ENCODE results near the gene ACP3. TPM values are rescaled to one million over a fixed set of nuclear protein-coding genes. Genes with fewer than 3 reads are reported as not detected.
"Not testable (repeated sequence)": the region's sequence is repeated elsewhere in the genome, so short reads cannot be mapped to it uniquely, and the experiment has no call there.

Gene ACP3
- total RNA-seq, 2 experiments from 2014 or later: not detected

DNA sequence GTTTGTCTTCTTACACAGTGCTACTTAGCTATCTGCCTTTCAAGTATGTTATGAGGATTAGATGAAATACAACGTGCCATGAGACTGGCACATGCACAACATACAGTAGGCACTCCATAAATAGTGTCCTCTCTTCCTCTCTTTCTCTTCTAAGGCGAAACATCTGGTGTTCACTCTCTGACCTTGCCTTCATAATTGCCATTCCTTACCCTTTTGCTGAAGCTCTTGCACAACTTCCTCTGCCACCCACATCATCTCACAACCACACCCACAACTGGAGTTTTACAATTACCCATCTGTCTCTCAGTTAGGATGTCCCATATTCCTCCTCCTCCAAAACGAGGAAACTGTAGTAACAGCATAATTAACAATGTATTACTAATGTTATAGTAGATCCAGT is 26.4 kb upstream of the ACP3 start:
- no peaks in the 10 kb centered on the region for H3K4me1 Mint-ChIP-seq (ENCODE audit: low read depth)
- CTCF ChIA-PET: no interaction called here
- H3K9me3 Mint-ChIP-seq: peaks cover 8% of the 10 kb centered on the region
- no peaks in the 10 kb centered on the region for H3K36me3 Mint-ChIP-seq (ENCODE audit: low read depth)
- DNase-seq: no peak
- no peak overlapping the region for H3K27ac Mint-ChIP-seq
- intact Hi-C loops (cut with micrococcal nuclease): no loop called here
- peaks cover 18% of the 10 kb centered on the region for H3K27me3 Mint-ChIP-seq (ENCODE audit: low read depth)
- no peak overlapping the region for H3K4me3 Mint-ChIP-seq

DNA sequence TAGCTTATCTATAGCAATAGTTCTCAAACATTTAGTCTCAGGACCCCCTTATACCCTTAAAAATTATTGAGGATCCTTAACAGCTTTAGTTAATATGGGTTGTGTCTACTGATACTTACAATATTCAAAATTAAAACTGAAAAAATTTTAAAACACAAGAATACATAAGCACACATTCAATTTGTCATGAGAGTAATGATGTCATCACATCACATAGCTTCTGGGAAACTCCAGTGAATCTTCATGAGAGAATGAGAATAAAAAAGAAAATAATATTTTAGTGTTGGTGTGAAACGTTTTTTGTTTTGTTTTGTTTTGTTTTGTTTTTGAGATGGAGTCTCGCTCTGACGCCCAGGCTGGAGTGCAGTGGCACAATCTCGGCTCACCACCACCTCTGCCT is 25.2 kb upstream of the ACP3 start:
- no peaks in the 10 kb centered on the region for H3K4me1 Mint-ChIP-seq (ENCODE audit: low read depth)
- no peak for DNase-seq
- H3K27ac Mint-ChIP-seq: no peak overlapping the region
- H3K4me3 Mint-ChIP-seq: no peak overlapping the region
- intact Hi-C loops (cut with micrococcal nuclease): no loop called here
- CTCF ChIA-PET: interaction anchor here (0.7 kb wide), 1 partner anchor 29 kb away, joined by 3 read pairs; no protein-coding TSS in a partner anchor
- H3K27me3 Mint-ChIP-seq (ENCODE audit: low read depth): peaks cover 18% of the 10 kb centered on the region
- no peaks in the 10 kb centered on the region for H3K36me3 Mint-ChIP-seq (ENCODE audit: low read depth)
- peaks cover 13% of the 10 kb centered on the region for H3K9me3 Mint-ChIP-seq

DNA sequence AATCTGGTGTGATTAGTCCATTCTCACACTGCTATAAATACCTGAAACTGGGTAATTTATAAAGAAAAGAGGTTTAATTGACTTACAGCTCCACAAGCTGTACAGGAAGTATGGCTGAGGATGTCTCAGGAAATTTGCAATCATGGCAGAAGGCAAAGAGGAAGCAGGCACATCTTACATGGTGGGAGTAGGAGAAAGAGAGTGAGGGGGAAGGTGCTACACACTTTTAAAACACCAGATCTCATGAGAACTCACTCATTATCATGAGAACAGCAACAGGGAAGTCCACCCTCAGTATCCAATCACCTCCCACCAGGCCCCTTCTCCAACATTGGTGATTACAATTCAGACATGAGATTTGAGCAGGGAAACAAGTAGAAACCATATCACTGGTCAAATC is 24.0 kb upstream of the ACP3 start:
- CTCF ChIA-PET: no interaction called here
- H3K9me3 Mint-ChIP-seq: peaks cover 5% of the 10 kb centered on the region
- H3K4me3 Mint-ChIP-seq: no peak overlapping the region
- H3K36me3 Mint-ChIP-seq (ENCODE audit: low read depth): no peaks in the 10 kb centered on the region
- peaks cover 9% of the 10 kb centered on the region for H3K27me3 Mint-ChIP-seq (ENCODE audit: low read depth)
- DNase-seq: no peak
- H3K4me1 Mint-ChIP-seq (ENCODE audit: low read depth): no peaks in the 10 kb centered on the region
- intact Hi-C loops (cut with micrococcal nuclease): no loop called here
- no peak overlapping the region for H3K27ac Mint-ChIP-seq

DNA sequence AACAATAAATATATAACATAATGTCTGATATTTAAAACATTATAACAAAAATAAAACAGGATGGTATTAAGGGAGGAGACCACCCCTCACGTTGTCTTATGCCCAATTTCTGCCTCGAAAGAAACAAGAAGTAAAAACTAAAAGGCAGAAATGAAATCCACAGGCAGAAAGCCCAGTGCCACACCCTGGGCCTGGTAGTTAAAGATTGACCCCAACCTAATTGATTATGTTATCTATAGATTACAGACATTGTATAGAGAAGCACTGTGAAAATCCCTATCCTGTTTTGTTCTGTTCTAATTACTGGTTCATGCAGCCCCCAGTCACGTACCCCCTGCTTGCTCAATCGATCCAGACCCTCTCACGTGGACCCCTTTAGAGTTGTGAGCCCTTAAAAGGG is 22.3 kb upstream of the ACP3 start:
- Mint-ChIP-seq H3K4me1 (ENCODE audit: low read depth) (no peaks in the 10 kb centered on the region), H3K9me3 (peaks cover 5% of the 10 kb centered on the region), H3K36me3 (ENCODE audit: low read depth) (no peaks in the 10 kb centered on the region), H3K27me3 (ENCODE audit: low read depth) (peaks cover 5% of the 10 kb centered on the region), H3K27ac (no peak overlapping the region), H3K4me3 (no peak overlapping the region)
- intact Hi-C loops (cut with micrococcal nuclease): no loop called here
- CTCF ChIA-PET: no interaction called here
- DNase-seq: no peak

DNA sequence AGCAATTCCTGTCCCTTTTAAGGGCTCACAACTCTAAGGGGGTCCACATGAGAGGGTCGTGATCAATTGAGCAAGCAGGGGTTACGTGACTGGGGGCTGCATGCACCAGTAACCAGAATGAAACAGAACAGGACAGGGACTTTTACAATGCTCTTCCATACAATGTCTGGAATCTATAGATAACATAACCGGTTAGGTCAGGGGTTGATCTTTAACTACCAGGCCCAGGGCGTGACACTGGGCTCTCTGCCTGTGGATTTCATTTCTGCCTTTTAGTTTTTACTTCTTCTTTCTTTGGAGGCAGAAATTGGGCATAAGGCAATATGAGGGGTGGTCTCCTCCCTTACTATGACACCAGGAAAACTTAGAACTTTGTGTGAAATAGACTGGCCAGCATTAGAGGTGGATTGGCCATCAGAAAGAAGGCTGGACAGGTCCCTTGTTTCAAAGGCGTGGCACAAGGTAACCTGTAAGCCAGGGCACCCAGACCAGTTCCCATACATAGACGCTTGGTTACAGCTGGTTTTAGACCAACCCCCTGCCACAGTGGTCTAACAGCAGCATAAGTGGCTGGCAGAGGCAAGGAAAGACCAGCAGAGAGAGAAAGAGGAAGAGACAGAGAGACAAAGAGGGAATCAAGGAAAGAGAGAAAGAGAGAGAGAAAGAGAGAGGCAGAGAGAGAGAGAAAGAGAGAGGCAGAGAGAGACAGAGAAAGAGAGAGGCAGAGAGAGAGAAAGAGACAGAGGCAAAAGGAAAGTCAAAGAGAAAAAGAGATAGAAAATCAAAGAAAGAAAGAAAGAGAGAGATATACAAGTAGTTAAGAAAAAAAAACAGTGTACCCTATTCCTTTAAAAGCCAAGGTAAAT is 13.6 kb upstream of the ACP3 start:
- H3K4me1 Mint-ChIP-seq (ENCODE audit: low read depth); H3K36me3 Mint-ChIP-seq (ENCODE audit: low read depth); H3K27ac Mint-ChIP-seq; H3K27me3 Mint-ChIP-seq (ENCODE audit: low read depth); intact Hi-C loops (cut with micrococcal nuclease); H3K9me3 Mint-ChIP-seq; DNase-seq; H3K4me3 Mint-ChIP-seq; CTCF ChIA-PET: not testable (repeated sequence)

DNA sequence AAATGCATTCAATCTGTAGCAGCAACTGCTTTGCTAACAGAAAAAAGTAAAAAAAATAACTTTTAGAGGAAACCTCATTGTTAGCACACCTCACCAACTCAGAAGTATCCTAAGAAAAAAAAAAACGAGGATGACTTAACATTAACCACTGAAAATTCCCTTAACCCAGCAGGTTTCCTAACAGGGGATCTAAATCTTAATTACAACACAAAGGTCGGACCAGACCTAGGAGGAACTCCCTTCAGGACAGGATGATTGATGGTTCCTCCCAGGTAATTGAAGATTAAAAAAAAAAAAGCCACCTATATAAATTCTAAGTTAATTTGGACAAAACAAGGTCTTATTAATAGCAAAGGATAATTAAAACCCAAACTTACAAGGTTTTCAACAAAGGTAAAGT is 12.9 kb upstream of the ACP3 start:
- H3K4me1 Mint-ChIP-seq (ENCODE audit: low read depth); H3K9me3 Mint-ChIP-seq; intact Hi-C loops (cut with micrococcal nuclease); DNase-seq; CTCF ChIA-PET; H3K4me3 Mint-ChIP-seq; H3K27ac Mint-ChIP-seq; H3K27me3 Mint-ChIP-seq (ENCODE audit: low read depth); H3K36me3 Mint-ChIP-seq (ENCODE audit: low read depth): not testable (repeated sequence)

DNA sequence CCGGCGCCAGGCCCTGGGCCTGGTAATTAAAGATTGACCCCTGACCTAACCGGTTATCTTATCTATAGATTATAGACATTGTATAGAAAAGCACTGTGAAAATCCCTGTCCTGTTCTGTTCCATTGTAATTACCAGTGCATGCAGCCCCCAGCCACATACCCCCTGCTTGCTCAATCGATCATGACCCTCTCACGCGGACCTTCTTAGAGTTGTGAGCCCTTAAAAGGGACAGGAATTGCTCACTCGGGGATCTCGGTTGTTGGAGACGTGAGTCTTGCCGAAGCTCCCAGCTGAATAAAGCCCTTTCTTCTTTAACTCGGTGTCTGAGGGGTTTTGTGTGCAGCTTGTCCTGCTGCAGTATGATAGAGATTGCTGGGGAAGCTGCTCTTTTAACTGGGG is 7.2 kb upstream of the ACP3 start:
- H3K27me3 Mint-ChIP-seq (ENCODE audit: low read depth); H3K4me3 Mint-ChIP-seq; H3K36me3 Mint-ChIP-seq (ENCODE audit: low read depth); H3K27ac Mint-ChIP-seq; H3K9me3 Mint-ChIP-seq; intact Hi-C loops (cut with micrococcal nuclease); DNase-seq; H3K4me1 Mint-ChIP-seq (ENCODE audit: low read depth): not testable (repeated sequence)
- CTCF ChIA-PET: interaction anchor here (0.7 kb wide), 1 partner anchor 85 kb away, joined by 3 read pairs; no protein-coding TSS in a partner anchor

DNA sequence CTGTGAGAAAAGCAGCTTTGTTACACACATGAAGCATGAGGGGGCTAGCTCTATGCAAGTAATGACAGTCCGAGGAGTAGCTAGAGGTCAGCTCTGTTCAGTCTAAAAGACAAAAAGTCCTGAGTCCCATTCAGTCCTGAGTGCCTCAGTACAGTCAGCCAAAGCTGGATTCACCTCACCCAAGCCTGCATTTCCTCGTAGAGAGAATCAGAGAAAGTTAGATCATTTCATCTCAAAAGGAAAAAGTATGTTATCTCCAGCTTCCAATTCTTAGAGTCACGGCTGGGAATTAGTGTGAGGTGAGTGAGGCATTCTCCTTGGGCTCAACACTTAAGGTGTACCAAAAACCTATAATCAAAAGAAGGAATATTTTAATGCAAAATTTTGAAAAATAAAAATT is 5.9 kb upstream of the ACP3 start:
- Mint-ChIP-seq H3K27ac (no peak overlapping the region), H3K36me3 (ENCODE audit: low read depth) (no peaks in the 10 kb centered on the region), H3K4me3 (no peak overlapping the region), H3K27me3 (ENCODE audit: low read depth) (no peaks in the 10 kb centered on the region), H3K4me1 (ENCODE audit: low read depth) (no peaks in the 10 kb centered on the region), H3K9me3 (no peaks in the 10 kb centered on the region)
- CTCF ChIA-PET: interaction anchor here (1.2 kb wide), 1 partner anchor 32 kb away, joined by 3 read pairs; no protein-coding TSS in a partner anchor
- no peak for DNase-seq
- intact Hi-C loops (cut with micrococcal nuclease): no loop called here

DNA sequence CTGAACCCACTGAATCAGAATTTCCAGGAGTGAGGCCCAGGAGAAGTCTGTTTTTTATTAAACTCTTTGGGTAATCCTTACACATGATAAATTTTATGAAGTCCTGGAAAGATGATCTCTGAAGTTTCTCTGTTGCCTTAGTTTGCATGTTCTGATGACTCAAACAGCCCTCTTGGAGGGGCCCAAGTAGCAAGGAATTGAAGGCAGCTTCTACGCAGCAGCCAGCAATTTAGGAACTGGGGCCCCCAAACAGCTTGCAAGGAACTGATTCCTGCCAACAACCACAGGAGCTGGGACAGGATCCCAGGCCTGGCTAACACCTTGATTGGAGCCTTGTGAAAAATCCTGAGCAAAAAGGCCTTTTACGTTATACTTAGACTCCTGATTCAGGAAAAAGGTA is 5.4 kb upstream of the ACP3 start:
- Mint-ChIP-seq H3K9me3 (no peaks in the 10 kb centered on the region), H3K27me3 (ENCODE audit: low read depth) (no peaks in the 10 kb centered on the region), H3K4me1 (ENCODE audit: low read depth) (no peaks in the 10 kb centered on the region), H3K27ac (no peak overlapping the region), H3K4me3 (no peak overlapping the region), H3K36me3 (ENCODE audit: low read depth) (no peaks in the 10 kb centered on the region)
- DNase-seq: no peak
- CTCF ChIA-PET: interaction anchor here (0.5 to 1.2 kb wide), 2 partner anchors 31 to 87 kb away, joined by 3 read pairs; no protein-coding TSS in a partner anchor
- intact Hi-C loops (cut with micrococcal nuclease): no loop called here

DNA sequence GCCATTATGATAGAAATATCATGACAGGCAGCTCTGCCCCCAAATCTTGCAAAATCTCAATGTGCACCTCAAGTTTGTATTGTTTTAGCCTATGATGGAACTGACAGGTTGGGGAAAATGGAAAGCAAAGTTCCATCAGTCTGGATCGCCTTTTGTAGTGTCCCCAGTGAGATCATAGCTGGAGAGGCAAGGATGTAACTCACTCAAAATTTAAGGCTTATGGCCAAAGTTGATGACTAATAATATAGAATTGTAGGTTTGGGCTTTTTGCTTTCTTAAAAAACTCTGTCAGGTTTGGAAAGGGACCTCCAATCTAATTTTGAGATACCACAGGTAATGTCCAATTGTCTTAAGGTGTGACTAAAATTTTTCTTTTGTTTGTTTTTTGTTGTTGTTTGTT is 1.4 kb upstream of the ACP3 start:
- no peak overlapping the region for H3K4me3 Mint-ChIP-seq
- intact Hi-C loops (cut with micrococcal nuclease): no loop called here
- peaks cover 3% of the 10 kb centered on the region for H3K4me1 Mint-ChIP-seq (ENCODE audit: low read depth)
- CTCF ChIA-PET: no interaction called here
- H3K27ac Mint-ChIP-seq: no peak overlapping the region
- no peak for DNase-seq
- no peaks in the 10 kb centered on the region for H3K9me3 Mint-ChIP-seq
- peaks cover 8% of the 10 kb centered on the region for H3K27me3 Mint-ChIP-seq (ENCODE audit: low read depth)
- H3K36me3 Mint-ChIP-seq (ENCODE audit: low read depth): no peaks in the 10 kb centered on the region

DNA sequence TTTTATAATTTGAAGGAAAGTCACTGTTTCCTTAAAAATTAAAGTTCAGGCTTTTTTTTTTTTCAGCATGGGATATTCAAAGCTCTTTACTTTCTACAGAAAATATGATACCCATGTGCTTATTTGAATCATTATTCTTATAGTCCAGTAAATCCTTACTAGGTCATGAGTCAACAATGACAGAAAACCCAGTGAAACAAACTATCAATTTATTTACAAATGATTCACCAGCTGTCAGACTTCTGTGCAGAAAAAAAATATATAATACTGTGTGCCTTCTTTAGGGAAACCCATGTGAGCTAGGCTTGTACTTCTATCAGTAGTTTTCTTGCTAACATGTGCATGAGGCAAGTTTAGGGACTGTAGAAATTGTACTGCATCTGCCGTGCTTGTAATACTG is 1.2 kb downstream of the ACP3 start:
- H3K36me3 Mint-ChIP-seq (ENCODE audit: low read depth): no peaks in the 10 kb centered on the region
- peaks cover 8% of the 10 kb centered on the region for H3K27me3 Mint-ChIP-seq (ENCODE audit: low read depth)
- intact Hi-C loops (cut with micrococcal nuclease): no loop called here
- peaks cover 3% of the 10 kb centered on the region for H3K4me1 Mint-ChIP-seq (ENCODE audit: low read depth)
- no peak overlapping the region for H3K27ac Mint-ChIP-seq
- CTCF ChIA-PET: interaction anchor here (0.7 to 1.9 kb wide), 2 partner anchors 30 to 173 kb away, joined by 4 to 7 read pairs; no protein-coding TSS in a partner anchor
- no peaks in the 10 kb centered on the region for H3K9me3 Mint-ChIP-seq
- no peak for DNase-seq
- H3K4me3 Mint-ChIP-seq: no peak overlapping the region

DNA sequence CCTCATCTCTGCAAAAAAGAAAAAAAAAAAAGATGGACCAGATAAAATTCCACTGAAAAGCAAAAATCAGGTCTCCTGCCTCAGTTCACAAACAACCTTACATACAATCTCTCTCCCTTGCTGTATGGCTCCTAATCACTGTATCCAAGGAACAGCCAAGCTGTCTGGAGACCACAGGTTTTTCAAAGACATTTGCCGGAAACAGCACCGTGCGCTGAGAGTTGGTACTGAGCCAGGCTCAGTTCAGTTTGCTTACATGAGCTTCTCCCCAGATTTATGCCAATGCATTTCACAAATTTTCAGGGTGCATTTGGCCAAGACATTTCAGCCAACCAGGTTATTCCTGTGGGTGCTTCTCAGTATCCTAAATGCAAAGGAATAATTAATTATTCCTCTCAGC is 4.1 kb downstream of the ACP3 start:
- Mint-ChIP-seq H3K9me3 (no peaks in the 10 kb centered on the region), H3K4me1 (ENCODE audit: low read depth) (peaks cover 3% of the 10 kb centered on the region), H3K27me3 (ENCODE audit: low read depth) (peaks cover 19% of the 10 kb centered on the region), H3K4me3 (no peak overlapping the region), H3K27ac (no peak overlapping the region), H3K36me3 (ENCODE audit: low read depth) (no peaks in the 10 kb centered on the region)
- CTCF ChIA-PET: interaction anchor here (0.7 kb wide), 1 partner anchor 1226 kb away, joined by 3 read pairs; no protein-coding TSS in a partner anchor
- intact Hi-C loops (cut with micrococcal nuclease): no loop called here
- no peak for DNase-seq

DNA sequence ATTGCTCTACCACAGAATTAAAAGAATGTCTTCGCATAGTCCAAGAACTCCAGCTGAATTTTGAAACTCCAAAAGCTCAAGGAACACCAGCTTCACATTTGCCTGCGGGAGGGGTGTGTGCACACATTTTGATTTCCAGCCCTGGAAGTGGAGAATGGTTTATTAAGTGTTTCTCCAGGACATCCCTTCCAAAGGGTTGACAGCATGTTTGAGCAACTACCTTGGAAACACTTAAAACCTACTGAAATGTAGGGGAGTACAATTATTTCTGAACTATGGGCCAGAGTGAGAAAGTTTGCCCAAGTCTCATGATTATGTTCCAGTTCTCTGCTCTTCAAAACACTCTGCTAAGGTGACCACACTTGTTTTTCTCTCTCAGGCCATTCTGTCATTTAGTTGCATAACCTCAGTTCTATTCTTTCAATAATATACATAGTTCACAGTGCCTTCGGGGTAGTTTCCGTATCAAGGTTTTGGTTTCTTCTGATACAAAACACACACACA is 7.9 kb downstream of the ACP3 start:
- CTCF ChIA-PET: no interaction called here
- Mint-ChIP-seq H3K4me3 (no peak overlapping the region), H3K27me3 (ENCODE audit: low read depth) (peaks cover 22% of the 10 kb centered on the region), H3K36me3 (ENCODE audit: low read depth) (no peaks in the 10 kb centered on the region), H3K27ac (no peak overlapping the region), H3K4me1 (ENCODE audit: low read depth) (no peaks in the 10 kb centered on the region), H3K9me3 (no peaks in the 10 kb centered on the region)
- DNase-seq: no peak
- intact Hi-C loops (cut with micrococcal nuclease): no loop called here

Data from activated naive CD4-positive, alpha-beta T cell treated with anti-CD3 and anti-CD28 coated beads for 36 hours (primary cell).